Stimulated activated CD8-positive, alpha-beta memory T cell treated with anti-CD3 and anti-CD28 coated beads, Interleukin-7, amount 100 ng/mL, for 4 hours (primary cell): ENCODE measurements around the gene SRCAP.
A peak's percentile ranks its signal among the peaks of the same experiment; 100 is the strongest.

Experiments used
- DNase-seq, 2 donors: peaks; one replicate each; pipeline ENCODE4 v3.0.0-alpha.2; 2020; ENCODE audit warnings: low read depth in 2 of 2

SRCAP gene

GRCh38 chr16:30736995-30737793 lies 38.2 kb downstream of the SRCAP start:
- no peak for DNase-seq

GRCh38 chr16:30737794-30738648 lies 39.0 kb downstream of the SRCAP start:
- no peak for DNase-seq

- DNase-seq: no peak
These were observed 40.3 kb downstream of the SRCAP start for GRCh38 chr16:30738984-30739951.

- no peak for DNase-seq
These were observed 41.6 kb downstream of the SRCAP start for GRCh38 chr16:30740364-30741251.

GRCh38 chr16:30741461-30741914 lies 42.5 kb downstream of the SRCAP start:
- no peak for DNase-seq

- no peak for DNase-seq
These were observed 44.7 kb downstream of the SRCAP start for GRCh38 chr16:30743716-30744115.

- DNase-seq: no peak
These were observed 45.2 kb downstream of the SRCAP start for GRCh38 chr16:30744183-30744582.

GRCh38 chr16:30745082-30745481 lies 46.1 kb downstream of the SRCAP start:
- no peak for DNase-seq

- DNase-seq: no peak
These were observed 47.7 kb downstream of the SRCAP start for GRCh38 chr16:30746638-30747175.

- no peak for DNase-seq
These were observed 48.4 kb downstream of the SRCAP start for GRCh38 chr16:30747331-30747730.

- DNase-seq: peak; percentile 84 to 91
These were observed 49.0 kb downstream of the SRCAP start, which contains the start of gene PHKG2 for GRCh38 chr16:30747799-30748633. Gene PHKG2 (plus strand): TSS chr16:30748425. CDS start chr16:30748821, 396 bp downstream.

GRCh38 chr16:30748634-30749445 lies 49.9 kb downstream of the SRCAP start:
- DNase-seq: no peak

GRCh38 chr16:30750201-30750600 lies 51.2 kb downstream of the SRCAP start:
- no peak for DNase-seq

- no peak for DNase-seq
These were observed 52.0 kb downstream of the SRCAP start for GRCh38 chr16:30750876-30751465.

- no peak for DNase-seq
These were observed 54.6 kb downstream of the SRCAP start for GRCh38 chr16:30753596-30753995.

- DNase-seq: no peak
These were observed 57.2 kb downstream of the SRCAP start for GRCh38 chr16:30755955-30756780.

- no peak for DNase-seq
These were observed 57.8 kb downstream of the SRCAP start for GRCh38 chr16:30756781-30757100.
